NCI-H1105 (cell line): ENCODE data around the gene THAP10.
"Not testable (repeated sequence)": the region's sequence is repeated elsewhere in the genome, so short reads cannot be mapped to it uniquely, and the experiment has no call there.

Experiments used
- DNase-seq: peaks from one replicate; lab custom pipeline; 2025; lab: John Stamatoyannopoulos, UW

The THAP10 gene

GRCh38 chr15:70876683-70877082 is 15.6 kb downstream of the THAP10 start:
- no peak for DNase-seq

DNA sequence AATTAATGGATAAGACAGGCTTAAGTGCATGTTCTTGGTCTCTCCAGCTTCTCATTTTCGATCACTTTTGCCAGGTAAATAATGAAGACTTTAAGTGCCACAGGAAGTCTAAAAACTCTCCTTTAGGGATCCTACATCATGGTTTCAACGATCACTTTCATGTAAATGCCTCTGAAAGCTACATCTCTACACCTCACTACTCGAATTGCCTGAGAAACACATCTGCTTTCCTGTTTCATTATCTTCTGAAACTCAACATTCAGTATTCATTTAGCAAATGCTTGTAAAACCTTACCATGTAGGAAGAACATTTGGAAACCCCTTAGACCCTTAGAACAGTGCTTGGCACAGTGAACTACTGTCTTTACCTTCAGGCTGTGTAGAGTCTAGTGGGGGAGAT is 16.2 kb downstream of the THAP10 start:
- no peak for DNase-seq

GRCh38 chr15:70875001-70875782 is 17.0 kb downstream of the THAP10 start:
- no peak for DNase-seq

- DNase-seq: no peak
Observed at GRCh38 chr15:70873232-70874054, 18.8 kb downstream of the THAP10 start.

DNA sequence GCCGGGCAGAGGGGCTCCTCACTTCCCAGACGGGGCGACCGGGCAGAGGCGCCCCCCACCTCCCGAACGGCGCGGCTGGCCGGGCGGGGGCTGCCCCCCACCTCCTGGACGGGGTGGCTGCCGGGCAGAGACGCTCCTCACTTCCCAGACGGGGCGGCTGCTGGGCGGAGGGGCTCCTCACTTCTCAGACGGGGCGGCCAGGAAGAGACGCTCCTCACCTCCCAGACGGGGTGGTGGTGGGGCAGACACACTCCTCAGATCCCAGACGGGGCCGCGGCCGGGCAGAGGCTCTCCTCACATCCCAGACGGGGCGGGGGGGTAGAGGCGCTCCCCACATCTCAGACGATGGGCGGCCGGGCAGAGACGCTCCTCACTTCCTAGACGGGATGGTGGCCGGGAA is 20.7 kb downstream of the THAP10 start:
- not testable (repeated sequence) for DNase-seq

DNA sequence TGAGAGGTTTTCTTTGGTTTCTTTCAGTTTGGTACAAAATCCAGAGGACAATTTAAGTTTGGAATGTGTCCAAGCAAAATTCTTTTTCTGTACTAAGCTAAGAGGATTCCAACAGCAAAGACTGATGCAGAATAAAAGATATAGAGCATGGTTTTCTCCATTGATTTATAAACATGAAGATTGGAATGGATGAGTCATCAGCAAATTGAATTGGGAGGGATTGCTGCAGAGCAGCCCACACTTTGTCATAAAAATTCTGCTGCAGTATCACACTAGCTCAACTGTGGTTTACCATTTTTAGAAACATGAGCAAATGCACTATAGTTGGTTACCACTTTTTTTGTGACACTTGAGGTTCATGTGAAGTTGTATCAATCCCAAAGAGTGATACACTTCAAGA is 22.2 kb downstream of the THAP10 start:
- DNase-seq: no peak

GRCh38 chr15:70869346-70869745 is 22.9 kb downstream of the THAP10 start:
- DNase-seq: no peak

DNA sequence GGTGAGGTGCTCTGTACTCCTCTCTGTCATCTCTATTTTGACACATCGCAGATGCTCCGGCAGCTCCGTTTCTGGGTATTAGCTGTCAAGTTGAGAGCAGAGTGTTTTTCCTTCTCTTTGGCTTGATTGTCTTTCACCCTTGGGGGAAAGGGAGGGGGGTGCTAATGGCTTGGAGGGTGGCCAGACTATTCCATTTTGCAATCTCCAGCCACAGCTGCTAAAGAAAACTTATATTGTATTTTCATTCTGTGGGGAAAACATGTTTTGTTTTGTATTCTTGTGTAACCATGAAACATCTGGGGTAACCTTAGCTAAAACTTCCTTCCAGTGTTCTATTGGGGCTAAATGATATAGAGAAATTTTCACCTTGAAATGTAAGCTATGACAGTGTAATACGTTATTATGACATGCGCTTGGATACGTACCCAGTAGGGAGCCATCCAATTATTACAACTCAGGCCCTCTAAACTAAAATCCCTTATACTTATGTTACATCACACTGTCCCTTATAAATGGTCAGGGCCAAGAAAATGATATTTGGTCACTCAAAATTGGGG is 24.2 kb downstream of the THAP10 start:
- DNase-seq: no peak

DNA sequence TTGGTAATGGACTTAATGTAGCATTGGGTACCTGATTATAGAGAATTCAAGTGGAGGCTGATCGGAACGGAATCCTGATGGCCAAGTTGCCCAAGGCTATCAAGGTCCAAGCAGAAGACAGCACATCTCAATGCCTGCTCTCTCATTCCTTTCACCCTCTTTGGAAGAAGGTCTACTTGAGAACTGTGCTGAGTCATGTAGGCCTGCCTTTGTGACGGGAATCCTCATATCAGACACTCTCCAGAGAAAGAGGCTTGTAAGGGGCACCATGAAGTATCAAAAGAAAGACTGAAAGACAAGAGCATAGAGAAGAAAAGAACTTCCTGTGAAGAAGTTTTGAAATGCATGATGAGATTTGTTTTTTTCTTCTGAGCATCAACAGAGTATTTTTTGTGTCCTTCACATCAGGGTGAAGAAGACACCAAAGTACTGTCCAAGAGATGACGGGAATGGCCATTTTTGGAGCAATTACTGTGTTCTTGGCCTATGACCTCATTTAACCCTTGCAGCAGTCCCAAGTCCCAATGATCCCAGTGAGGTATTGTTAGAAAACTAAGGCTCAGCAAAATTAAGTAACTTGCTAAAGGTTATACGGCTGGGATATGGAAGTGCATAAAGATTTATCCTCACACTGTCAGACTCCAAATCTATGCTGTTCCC is 25.1 kb downstream of the THAP10 start:
- no peak for DNase-seq

GRCh38 chr15:70863450-70864218 is 28.6 kb downstream of the THAP10 start:
- no peak for DNase-seq

GRCh38 chr15:70859998-70860397 is 32.2 kb downstream of the THAP10 start:
- DNase-seq: no peak

DNA sequence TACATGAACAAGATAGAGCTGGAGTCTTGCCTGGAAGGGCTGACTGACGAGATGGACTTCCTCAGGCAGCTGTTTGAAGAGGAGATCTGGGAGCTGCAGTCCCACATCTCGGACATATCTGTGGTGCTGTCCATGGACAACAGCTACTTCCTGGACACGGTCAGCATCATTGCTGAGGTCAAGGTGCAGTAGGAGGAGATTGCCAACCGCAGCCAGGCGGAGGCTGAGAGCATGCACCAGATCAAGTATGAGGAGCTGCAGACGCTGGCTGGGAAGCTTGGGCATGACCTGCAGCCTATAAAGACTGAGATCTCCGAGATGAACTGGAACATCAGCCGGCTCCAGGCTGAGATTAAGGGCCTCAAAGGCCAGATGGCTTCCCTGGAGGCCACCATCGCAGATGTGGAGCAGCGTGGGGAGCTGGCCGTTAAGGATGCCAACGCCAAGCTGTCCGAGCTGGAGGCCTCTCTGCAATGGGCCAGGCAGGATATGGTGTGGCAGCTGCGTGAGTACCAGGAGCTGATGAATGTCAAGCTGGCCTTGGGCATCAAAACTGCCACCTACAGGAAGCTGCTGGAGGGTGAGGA is 32.8 kb downstream of the THAP10 start:
- DNase-seq: no peak

DNA sequence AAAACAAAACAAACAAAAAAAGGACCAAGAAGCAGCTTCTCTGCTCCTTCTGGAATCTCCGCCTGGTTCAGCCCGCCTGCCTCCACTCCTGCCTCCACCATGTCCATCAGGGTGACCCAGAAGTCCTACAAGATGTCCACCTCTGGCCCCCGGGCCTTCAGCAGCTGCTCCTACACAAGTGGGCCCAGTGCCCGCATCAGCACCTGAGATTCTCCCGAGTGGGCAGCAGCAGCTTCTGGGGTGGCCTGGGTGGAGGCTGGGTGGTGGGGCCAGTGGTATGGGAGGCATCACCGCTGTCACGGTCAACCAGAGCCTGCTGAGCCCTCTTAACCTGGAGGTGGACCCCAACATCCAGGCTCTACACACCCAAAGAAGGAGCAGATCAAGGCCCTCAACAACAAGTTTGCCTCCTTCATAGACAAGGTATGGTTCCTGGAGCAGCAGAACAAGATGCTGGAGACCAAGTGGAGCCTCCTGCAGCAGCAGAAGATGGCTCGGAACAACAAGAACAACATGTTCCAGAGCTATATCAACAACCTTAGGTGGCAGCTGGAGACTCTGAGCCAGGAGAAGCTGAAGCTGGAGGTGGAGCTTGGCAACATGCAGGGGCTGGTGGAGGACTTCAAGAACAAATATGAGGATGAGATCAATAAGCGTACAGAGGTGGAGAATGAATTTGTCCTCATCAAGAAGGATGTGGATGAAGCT is 33.5 kb downstream of the THAP10 start:
- DNase-seq: not testable (repeated sequence)

GRCh38 chr15:70857562-70858285 is 34.5 kb downstream of the THAP10 start:
- DNase-seq: no peak

DNA sequence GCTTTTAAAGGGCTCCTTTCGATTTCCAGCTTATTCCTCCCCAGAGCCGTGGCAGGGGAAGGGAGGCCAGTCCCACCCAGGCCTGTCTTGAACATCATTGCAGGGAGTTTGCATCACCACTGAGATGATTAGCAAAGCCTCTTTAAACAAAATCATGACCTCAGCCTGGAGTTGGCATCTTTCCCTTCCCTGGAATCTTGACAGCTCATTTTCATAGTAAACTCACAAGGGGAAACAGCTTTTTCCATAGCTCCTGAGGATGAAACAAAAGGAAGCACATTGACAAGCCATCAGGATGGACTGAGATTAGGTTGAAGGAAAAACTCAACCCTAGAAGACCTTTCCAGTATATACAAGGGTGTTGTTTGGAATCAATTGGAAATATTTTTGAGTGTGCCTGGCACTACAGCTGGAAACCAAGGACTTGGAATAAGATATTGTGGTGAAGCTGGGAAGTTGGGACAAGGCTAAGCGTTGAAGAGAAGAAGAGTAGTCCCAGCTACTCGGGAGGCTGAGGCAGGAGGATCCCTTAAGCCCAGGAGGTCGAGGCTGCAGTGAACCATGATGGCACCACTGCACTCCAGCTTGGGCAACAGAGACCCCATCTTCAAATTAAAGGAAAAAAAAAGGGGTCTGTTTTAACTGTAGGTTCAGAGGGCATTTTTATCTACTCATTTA is 35.2 kb downstream of the THAP10 start:
- no peak for DNase-seq

DNA sequence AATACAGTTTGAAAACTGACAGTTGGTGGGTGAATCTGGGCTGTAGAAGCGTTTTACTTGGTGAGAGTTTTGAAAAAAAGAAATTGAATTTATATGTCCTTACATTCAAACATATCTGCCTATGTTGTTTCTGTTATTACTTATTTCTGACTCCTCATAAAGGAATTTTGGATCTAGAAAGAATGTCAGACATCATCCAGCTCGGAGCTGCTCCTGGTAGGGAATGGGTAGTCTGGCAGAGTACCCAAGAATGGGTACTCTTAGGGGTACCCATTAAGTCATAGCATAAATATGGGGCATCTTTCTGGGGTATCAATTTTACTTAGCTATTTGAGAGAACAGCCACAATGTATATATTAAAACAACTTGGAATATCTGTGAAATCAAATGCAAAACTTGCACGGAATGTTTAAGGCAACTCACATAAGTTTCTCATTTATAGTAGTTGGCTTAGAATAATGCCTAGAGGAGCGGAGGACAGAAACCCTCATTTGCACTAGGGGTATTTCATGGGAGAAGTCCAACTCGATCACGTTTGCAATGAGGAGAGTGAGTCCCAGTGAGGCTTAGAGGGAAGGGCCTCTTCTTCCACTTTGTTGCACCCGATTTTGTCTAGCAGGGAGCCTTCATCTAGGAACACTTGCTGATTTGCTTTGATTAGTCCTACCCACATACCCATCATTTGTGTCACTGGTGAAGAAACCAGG is 35.9 kb downstream of the THAP10 start:
- DNase-seq: no peak

GRCh38 chr15:70855764-70856163 is 36.5 kb downstream of the THAP10 start:
- no peak for DNase-seq

GRCh38 chr15:70854666-70854976 is 37.6 kb downstream of the THAP10 start:
- DNase-seq: no peak
